Islet precursor cell (in vitro differentiated cells): ENCODE results near the gene MRE11.
"Not testable (repeated sequence)": the region's sequence is repeated elsewhere in the genome, so short reads cannot be mapped to it uniquely, and the experiment has no call there.

Experiments
- DNase-seq: peaks from one replicate; pipeline ENCODE4 v3.0.0-alpha.2; 2018

Gene MRE11

DNA sequence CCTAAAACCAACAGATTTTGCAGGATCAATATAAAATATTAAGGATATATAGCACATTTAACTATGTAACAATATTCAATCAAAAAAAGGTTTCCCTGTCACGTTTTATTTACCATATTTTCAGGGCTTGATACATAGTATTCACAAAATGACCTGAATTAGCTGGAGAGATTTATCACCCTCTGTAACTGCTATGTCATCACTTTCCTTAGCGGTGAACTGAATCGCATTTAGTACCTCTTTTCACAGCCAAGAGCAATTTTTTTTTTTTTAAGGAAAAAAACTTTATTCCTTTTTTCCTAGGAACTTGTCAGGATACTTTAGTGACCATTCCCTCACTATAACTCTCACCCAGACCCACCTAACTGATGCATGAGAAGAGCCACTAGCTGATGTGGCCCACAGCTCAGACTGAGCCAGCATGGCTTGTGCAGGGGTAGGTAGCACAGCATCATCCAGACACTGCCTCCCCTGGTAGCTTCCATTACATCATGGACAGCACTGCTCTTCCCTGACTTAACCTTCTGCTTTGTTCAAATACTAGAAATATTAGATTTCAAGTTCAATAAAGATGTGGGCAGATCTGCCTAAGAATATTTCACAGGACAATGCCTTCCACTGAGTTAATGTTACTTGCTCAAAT is 75.4 kb downstream of the MRE11 start:
- no peak for DNase-seq

DNA sequence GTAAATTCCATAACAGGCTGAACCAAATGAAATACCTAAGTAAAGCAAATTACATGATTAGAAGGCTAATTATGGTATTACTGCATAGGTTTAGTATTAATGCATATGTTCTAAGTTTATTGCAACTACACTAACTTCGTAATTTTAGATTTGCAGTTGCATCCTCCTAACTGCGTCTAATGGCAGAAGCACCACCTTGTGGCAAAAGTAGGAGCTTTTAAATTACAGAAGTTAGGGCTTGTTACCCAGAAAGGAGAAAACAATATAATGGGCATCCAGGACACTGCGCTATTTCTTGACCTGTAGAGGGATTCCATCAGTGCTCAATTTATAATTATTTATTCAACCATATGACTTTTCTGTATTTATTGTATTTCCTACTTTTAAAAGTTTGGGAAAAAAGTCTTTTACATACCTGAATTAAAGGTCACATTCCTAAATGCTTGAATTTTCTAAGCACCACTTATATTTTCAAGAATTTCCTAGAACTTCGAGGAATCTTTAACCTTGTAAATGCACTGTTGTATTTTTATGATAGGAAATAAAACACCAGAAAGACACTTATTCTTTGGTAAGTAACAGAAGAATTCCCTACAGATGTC is 76.2 kb downstream of the MRE11 start:
- DNase-seq, result no peak

DNA sequence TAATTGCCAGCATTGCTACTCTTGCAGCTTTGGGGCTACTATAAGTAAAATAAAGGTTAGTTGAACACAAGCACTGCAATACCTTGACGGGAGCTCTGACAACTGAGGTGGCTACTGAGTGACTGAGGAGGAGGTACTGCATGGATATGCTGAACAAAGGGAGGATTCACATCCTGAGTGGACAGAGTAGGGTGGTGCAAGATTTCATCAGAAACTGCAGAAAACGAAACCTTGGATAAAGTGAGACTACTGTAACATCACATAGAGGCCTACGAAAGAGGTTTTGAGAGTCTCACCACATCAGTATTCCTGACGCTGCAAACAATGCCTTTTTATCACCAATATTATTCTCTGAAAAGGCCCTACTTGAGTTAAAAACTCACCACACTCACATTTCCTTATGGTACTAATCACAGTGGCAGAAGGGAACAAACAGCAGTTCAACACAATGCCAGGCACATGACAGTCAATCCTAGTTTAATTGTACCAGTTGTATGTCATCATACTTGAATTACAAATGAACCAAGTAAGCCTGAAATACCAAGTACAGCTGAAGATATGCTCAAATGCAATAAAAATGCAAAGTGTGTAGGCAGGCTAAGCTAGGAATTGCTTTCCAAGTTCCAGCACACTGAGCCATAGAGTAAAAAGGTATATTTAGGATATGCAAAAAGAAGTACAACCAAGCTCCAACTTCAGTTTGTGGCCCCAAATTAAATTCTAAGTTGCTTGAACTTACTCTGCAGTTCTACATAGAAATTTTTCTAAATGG is 88.4 kb downstream of the MRE11 start:
- no peak for DNase-seq

DNA sequence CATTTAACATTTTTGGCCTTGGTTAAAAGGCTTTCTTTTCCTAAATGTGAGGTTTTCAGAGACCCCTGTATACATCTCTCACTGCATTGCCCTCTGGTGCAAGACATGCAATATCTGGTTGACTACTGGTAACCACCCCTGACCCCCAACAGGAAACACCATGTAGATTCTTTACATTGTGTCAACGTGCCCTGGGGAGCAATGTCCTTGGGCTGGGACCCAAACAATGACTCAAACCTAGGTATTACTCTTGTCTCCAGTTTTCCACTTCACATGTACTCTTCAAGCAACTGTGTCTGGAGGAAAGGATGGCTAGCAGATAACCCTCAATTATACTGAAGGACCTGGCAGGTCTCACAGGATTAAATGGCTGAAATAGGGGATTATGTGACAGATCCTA is 91.3 kb downstream of the MRE11 start:
- DNase-seq, result no peak

DNA sequence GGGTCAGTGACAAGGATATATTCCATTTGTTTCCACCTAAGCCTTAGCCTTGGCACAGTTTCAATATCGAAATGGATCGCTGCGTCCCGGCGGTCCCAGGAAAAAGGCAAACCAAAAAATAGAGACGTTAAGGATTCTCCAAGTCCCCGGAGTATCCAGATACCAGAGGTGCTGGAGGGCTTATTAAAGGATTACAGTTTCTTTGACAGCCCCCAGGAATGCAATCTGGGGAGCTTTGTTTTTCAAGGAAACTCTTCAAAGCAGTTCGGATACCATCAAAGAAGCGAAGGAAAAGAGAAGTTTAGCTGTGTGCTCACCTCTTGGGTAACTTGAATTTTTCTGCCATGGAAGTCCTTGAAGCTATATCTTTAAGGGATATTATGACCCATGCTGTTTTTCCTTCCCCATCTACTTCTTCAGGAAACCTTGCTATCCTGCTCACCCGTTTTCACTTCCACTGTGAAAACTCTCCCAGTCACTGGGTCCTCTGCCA is 91.8 kb downstream of the MRE11 start:
- DNase-seq, result no peak

DNA sequence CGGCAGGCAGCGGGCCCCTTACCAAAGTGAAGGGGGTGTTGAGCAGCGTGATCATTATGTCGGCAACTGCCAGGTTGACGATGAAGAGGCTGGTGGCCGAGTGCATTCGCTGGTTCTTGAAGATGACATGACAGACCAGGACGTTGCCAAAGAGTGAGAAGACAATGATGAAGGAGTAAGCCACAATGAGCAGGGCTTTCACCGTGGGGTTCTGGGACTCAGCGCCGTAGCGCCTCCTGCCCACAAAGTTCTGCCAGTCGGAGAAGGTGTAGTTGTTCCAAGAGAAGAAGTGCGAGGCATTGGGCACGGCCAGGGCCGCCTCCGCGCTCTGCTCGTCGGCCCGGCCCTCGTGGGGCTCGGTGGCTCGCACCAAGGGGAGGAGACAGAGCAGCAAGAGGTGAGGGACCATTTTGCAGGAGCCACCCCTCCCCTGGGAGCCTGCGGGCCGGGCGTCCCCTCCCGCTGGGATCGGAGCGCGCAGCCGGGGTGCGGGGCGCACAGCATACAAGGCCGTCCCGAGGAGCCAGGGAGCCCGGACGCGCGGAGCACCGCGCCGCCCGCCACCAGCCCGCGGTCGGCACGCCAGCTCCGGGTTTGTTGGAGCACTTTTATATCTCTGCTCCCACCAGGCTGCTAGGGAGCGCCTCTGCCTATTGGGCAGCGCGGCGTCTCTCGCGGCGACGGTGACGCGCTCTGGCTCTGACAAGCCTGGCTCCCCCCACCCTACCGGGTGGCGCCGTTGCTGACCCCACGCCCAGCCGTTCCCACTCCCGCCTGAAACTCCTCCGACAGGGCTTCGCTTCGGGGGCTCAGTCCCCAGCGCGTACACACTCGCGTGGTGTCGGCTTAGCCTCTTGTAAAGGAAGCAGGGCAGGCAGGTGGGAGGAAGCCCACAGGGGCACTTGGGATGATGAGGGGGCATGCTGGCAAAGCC is 92.5 kb downstream of the MRE11 start, which contains the start of gene GPR83:
Gene GPR83, minus strand, starts transcription at position 581 of the 934 bp plus-strand sequence. Its CDS starts 172 bp downstream, at position 409.
- peak; percentile 84 for DNase-seq

DNA sequence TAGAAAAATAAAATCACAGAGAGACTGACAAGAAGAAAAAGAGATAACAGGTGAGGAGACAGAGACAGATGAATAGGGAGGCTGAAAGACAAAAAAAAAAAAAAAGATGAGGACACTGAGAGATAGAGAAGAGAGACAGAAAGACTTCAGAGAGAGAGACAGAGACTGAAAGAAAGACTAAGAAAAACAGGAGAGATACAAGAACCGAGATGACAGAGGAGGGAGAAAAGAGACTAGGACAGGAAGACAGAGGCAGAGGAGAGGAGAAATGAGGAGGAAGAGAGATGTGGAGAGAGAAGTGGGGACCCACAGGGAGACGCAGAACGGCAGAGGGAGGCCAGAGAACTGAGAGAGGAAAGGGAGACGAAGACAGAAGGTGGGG is 93.2 kb downstream of the MRE11 start:
- no peak for DNase-seq

DNA sequence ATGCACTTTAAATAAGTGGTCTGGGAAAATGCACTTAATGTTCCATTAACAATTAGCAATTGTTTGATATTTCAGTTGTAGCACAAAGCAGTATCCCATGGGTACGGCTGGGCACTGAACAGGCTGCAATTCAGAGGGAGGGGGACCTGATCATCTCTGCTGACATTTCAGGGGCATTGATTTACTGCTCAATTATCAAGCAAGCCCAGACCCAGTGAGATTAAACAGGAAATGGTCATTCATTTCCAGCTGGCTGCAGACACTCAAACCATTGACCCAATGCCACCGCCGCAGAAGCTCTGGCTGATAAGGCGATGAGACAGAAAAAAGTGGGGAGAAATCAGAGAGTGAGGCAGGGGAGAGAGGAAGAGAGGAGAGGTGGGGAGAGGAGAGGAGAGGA is 93.6 kb downstream of the MRE11 start:
- DNase-seq, result no peak

DNA sequence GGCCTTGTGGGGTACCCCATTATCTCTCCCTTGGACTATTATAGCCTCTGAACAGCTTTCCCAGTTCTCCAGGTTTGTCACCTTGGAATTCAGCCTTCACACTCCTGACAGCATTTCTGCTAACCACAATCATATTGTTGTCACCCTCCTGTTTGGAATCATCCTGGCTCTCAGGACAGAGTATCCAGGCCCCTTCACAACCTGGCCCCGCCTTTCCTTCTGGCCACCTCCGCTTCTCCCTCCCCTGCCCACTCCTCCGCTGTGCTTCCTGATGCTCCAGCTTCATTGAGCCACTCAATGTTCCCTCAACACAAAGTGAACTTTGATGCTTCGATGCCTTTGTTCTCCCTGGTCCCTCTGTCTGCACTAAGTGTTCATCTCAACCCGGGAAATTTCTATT is 95.5 kb downstream of the MRE11 start:
- DNase-seq, result no peak

DNA sequence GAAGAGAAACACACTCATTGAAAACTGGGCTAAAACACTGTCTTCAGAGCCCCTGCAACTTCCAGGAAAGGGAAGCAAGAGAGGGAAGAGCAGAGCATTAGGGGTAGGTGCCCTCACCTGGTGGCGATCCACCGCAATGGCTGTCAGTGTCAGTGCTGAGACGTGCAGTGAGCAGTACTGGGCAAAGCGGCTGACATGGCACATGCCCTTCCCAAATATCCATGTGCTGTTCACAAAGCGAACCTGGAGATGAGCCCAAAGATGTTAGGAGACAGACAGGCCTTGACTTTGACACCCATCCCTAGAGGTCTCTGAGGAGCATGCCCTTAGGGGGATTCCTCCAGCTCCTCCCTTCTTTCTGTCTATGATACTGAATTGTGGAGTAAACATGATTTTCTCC is 97.4 kb downstream of the MRE11 start:
- no peak for DNase-seq

DNA sequence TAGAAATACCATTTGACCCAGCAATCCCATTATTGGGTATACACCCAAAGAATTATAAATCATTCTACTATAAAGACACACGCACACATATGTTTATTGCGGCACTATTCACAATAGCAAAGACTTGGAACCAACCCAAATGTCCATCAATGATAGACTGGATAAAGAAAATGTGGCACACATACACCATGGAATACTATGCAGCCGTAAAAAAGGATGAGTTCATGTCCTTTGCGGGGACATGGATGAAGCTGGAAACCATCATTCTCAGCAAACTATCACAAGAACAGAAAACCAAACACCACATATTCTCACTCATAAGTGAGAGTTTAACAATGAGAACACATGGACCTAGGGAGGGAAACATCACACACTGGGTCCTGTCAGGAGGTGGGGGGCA is 101.7 kb downstream of the MRE11 start:
- DNase-seq, result not testable (repeated sequence)

DNA sequence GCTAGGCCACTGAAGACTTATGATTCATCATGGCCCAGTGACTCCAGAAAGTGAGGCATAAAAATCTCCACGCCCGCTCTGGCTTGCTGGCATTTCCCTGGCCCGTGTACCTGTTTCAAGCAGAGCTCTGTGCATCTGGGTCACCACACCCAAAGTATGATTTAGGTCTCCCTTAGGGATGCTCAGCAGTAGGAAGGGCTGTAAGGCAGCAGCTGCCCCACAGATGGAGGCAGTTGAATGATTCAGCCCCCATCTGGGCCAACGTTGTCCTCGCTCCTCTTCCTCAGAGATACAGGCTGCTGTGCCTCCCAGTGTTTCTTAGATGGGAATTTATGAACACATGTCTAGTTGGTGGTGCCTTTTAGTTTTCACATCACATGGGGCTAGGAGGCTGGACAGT is 114.0 kb downstream of the MRE11 start:
- no peak for DNase-seq

DNA sequence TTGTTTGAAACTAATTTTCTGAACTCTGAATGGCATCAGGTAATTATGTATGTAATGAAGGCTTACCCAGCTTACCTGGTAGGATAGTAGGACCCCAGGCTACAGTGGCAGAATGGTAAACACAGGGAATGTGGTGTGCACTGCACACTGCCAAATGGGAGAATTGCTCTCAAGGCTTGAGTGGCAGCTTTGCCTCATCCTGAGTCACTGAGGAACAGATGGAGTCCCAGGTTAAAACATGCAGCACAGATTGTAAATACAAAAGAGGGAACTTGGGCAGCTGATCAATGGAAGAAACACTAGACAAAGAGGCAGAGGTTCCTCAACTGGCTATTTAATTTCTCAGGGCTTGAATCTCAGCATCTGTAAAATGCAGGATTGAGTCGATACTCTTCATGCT is 116.8 kb downstream of the MRE11 start:
- DNase-seq, result no peak

DNA sequence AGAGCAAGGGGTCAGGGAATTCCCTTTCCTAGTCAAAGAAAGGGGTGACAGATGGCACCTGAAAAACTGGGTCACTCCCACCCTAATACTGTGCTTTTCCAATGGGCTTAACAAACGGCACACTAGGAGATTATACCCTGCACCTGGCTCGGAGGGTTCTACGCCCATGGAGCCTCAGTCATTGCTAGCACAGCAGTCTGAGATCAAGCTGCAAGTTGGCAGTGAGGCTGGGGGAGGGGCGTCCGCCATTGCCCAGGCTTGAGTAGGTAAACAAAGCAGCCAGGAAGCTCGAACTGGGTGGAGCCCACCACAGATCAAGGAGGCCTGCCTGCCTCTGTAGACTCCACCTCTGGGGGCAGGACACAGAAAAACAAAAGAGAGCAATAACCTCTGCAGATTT is 123.1 kb downstream of the MRE11 start:
- not testable (repeated sequence) for DNase-seq
